ENCODE data around the gene CTNND2.

Gene CTNND2

DNA sequence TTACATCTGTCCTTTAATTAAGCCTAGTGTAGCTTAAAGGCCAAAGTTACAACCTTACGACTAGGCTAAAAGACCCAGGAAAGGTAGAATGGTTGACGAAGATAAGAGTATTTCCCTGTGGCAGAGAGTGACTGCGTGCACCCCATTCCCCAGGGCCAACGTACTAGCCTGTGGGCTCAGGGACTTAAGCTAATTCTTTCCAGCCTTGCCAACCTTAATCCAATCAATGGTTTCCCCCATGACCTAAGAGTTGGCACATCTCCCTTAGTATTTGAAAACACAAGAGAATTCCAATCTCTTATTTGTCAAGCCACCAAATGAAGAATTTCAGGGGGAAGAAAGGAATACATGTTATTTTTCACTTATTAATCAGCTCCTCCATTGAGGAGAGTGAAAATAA, 16.0 kb downstream of the CTNND2 start:
- POLR2A ChIA-PET, result no interaction called here
- Histone ChIP-seq H3K36me3 (ENCODE audit: control insufficient read depth in 2 of 2, insufficient read depth in 1 of 2, low read length in 2 of 2) (no peaks in the 10 kb centered on the region), H3K4me1 (ENCODE audit: control insufficient read depth, insufficient read depth, low read length) (no peaks in the 10 kb centered on the region), H3K27ac (ENCODE audit: extremely low read depth, low read depth, low read length) (no peak overlapping the region), H3K9me3 (ENCODE audit: control insufficient read depth, insufficient read depth, low read depth, low read length) (no peaks in the 10 kb centered on the region), H3K4me3 (ENCODE audit: low read depth, low read length) (no peak overlapping the region)
- TF ChIP-seq ZNF416 (tag by site-specific recombination; IDR thresholded peaks at IDR 0.05) (no peak), ZNF354C (tag by site-specific recombination; IDR thresholded peaks at IDR 0.05; ENCODE audit: borderline replicate concordance, low read depth) (no peak), ZNF510 (tag by site-specific recombination; IDR thresholded peaks at IDR 0.05; ENCODE audit: insufficient replicate concordance) (no peak), ZBTB26 (tag by site-specific recombination; optimal IDR thresholded peaks at IDR 0.05) (no peak), ZNF155 (tag by site-specific recombination; IDR thresholded peaks at IDR 0.05) (no peak), ZNF302 (tag by site-specific recombination; IDR thresholded peaks at IDR 0.05; ENCODE audit: low read depth) (no peak), ZEB2 (tag by site-specific recombination; IDR thresholded peaks at IDR 0.05) (no peak), ZNF148 (tag by site-specific recombination; IDR thresholded peaks at IDR 0.05; ENCODE audit: borderline replicate concordance) (no peak), ZNF174 (tag by site-specific recombination; IDR thresholded peaks at IDR 0.05) (no peak)
- CTCF ChIA-PET, result interaction anchor here (0.9 kb wide), 1 partner anchor 135 kb away, joined by 3 read pairs; no protein-coding TSS in a partner anchor

DNA sequence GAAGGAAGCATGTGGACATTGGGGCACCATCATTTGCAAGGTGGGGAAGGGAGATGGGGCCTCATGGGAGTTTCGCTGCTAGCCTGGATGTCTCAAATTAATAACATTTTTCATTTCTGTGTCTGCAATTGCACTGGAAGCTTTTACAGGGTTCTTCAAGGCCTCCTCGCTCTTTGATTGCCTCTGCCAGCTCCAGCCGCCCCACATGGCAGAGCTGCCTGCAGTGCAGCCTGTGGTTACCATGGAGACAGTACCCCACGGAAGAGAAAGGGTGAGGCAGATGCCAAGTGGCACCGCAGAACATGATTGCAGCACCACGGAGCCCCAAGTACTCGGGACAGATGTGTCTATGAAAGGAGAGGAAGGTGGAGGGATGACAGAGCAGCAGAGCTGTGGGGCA, 25.4 kb downstream of the CTNND2 start:
- Histone ChIP-seq H3K9me3 (ENCODE audit: control insufficient read depth, insufficient read depth, low read depth, low read length) (no peaks in the 10 kb centered on the region), H3K27ac (ENCODE audit: extremely low read depth, low read depth, low read length) (no peak overlapping the region), H3K4me3 (ENCODE audit: low read depth, low read length) (no peak overlapping the region), H3K36me3 (ENCODE audit: control insufficient read depth in 2 of 2, insufficient read depth in 1 of 2, low read length in 2 of 2) (no peaks in the 10 kb centered on the region), H3K4me1 (ENCODE audit: control insufficient read depth, insufficient read depth, low read length) (no peaks in the 10 kb centered on the region)
- TF ChIP-seq ZBTB20 (tag by site-specific recombination; IDR thresholded peaks at IDR 0.05) (no peak), ZNF777 (tag by site-specific recombination; IDR thresholded peaks at IDR 0.05; ENCODE audit: borderline replicate concordance) (no peak), ZNF324 (tag by site-specific recombination; IDR thresholded peaks at IDR 0.05) (no peak), ZNF626 (tag by site-specific recombination; IDR thresholded peaks at IDR 0.05) (no peak), EGR2 (tag by site-specific recombination; IDR thresholded peaks at IDR 0.05; ENCODE audit: low read depth) (no peak), ZNF837 (tag by site-specific recombination; IDR thresholded peaks at IDR 0.05) (no peak), ZNF792 (tag by site-specific recombination; IDR thresholded peaks at IDR 0.05) (no peak), ZNF311 (tag by site-specific recombination; IDR thresholded peaks at IDR 0.05; ENCODE audit: borderline replicate concordance) (no peak), GLIS2 (tag by site-specific recombination; IDR thresholded peaks at IDR 0.05) (no peak), INSM2 (tag by site-specific recombination; IDR thresholded peaks at IDR 0.05) (no peak)
- TF ChIP-seq, protein P1, sequence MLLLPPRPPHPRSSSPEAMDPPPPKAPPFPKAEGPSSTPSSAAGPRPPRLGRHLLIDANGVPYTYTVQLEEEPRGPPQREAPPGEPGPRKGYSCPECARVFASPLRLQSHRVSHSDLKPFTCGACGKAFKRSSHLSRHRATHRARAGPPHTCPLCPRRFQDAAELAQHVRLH (tag by site-specific recombination; IDR thresholded peaks at IDR 0.05), result no peak
- ChIA-PET POLR2A (no interaction called here), CTCF (interaction anchor here (0.6 kb wide), 1 partner anchor 1372 kb away, joined by 3 read pairs; no protein-coding TSS in a partner anchor)
